Activated naive CD8-positive, alpha-beta T cell (primary cell): Measurements from ENCODE around the gene CCR2.
A peak's percentile ranks its signal among the peaks of the same experiment; 100 is the strongest.

ENCODE experiments used
- H3K27ac Mint-ChIP-seq: one replicate; pipeline ENCODE4 v1.8.0; 2021; ENCODE audit warnings: mixed read lengths
- H3K27me3 Mint-ChIP-seq: one replicate; pipeline ENCODE4 v1.8.0; 2021; ENCODE audit warnings: mixed read lengths
- H3K36me3 Mint-ChIP-seq: one replicate; pipeline ENCODE4 v1.8.0; 2021; ENCODE audit warnings: mixed read lengths
- H3K4me1 Mint-ChIP-seq: one replicate; pipeline ENCODE4 v1.8.0; 2021; ENCODE audit warnings: low read depth, mixed read lengths
- H3K4me3 Mint-ChIP-seq: one replicate; pipeline ENCODE4 v1.8.0; 2021; ENCODE audit warnings: mild to moderate bottlenecking, mixed read lengths
- H3K9me3 Mint-ChIP-seq: one replicate; pipeline ENCODE4 v1.8.0; 2021; ENCODE audit warnings: low read depth, mixed read lengths

The CCR2 gene

GRCh38 chr3:46344476-46344875, 9.4 kb upstream of the CCR2 start:
- Mint-ChIP-seq H3K4me1 (peaks cover 19% of the 10 kb centered on the region), H3K4me3 (no peak overlapping the region)

GRCh38 chr3:46348823-46349482, 5.0 kb upstream of the CCR2 start:
- Mint-ChIP-seq H3K4me3 (peak overlapping the region; percentile 54), H3K4me1 (peaks cover 61% of the 10 kb centered on the region), H3K27me3 (no peaks in the 10 kb centered on the region), H3K27ac (peak overlapping the region; percentile 64), H3K9me3 (peaks cover 9% of the 10 kb centered on the region), H3K36me3 (peaks cover 11% of the 10 kb centered on the region)

More at GRCh38 chr3:46344476-46344875, 9.4 kb upstream of the CCR2 start:
- H3K9me3 Mint-ChIP-seq, result peaks cover 16% of the 10 kb centered on the region
- peaks cover 17% of the 10 kb centered on the region for H3K36me3 Mint-ChIP-seq
- H3K27me3 Mint-ChIP-seq, result no peaks in the 10 kb centered on the region
- no peak overlapping the region for H3K27ac Mint-ChIP-seq

DNA sequence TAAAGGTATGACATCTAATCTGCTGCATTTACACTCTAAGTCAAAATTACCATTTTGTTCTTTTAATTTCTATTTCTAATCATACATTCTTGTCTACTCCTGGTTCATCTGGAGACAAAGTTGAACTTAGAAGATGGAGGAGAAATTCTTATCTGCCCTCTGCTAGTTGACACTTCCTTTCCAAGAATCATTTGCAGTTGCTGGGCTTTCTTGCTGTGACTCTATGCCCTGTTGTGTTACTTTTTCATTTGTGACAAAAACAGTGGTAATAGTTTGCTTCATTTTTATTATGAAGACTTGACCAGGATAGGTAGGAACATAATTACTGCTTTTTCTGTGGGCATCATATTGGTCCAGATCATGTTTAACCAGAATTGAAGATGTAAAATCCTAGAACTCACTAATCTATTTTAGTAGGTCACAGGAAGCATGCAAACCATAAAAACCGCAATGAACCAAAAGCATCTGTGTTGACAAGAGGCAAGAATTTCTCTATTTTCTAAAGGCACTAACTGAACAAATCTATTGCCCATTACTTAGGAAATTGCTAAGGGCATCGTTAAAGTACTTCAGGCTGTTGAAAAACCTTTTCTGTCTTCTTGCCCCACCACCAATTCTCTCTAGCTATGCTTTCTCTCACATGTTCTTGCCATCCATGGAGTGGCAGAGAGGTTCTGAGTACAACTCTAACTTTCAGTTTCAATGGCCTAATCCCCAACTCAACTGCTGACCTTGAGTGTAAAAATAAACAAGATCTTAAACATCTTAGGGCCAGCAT, 4.2 kb upstream of the CCR2 start:
- Mint-ChIP-seq H3K4me3 (peak overlapping the region; percentile 54), H3K36me3 (peaks cover 11% of the 10 kb centered on the region), H3K27ac (peak overlapping the region; percentile 64), H3K4me1 (peaks cover 68% of the 10 kb centered on the region), H3K27me3 (no peaks in the 10 kb centered on the region), H3K9me3 (peaks cover 9% of the 10 kb centered on the region)

DNA sequence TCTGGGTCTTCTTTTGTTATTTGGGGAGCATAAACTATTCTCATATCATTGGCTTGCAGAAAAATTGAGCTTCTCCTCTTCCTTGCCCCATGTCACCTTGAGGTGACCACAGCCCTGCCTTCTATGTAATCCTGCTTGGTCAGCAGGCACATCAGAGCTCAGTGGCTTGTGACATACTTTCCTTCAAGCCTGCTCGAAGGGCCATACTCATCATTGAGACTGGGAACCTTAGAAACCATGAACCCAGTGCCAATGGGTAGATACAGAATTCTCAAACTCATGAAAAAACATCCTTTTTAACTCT, 3.7 kb upstream of the CCR2 start:
- peak overlapping the region; percentile 24 for H3K4me3 Mint-ChIP-seq
- peaks cover 14% of the 10 kb centered on the region for H3K36me3 Mint-ChIP-seq
- H3K9me3 Mint-ChIP-seq, result peaks cover 9% of the 10 kb centered on the region
- H3K27me3 Mint-ChIP-seq, result peaks cover 3% of the 10 kb centered on the region
- peaks cover 73% of the 10 kb centered on the region for H3K4me1 Mint-ChIP-seq
- H3K27ac Mint-ChIP-seq, result peak overlapping the region; percentile 36

DNA sequence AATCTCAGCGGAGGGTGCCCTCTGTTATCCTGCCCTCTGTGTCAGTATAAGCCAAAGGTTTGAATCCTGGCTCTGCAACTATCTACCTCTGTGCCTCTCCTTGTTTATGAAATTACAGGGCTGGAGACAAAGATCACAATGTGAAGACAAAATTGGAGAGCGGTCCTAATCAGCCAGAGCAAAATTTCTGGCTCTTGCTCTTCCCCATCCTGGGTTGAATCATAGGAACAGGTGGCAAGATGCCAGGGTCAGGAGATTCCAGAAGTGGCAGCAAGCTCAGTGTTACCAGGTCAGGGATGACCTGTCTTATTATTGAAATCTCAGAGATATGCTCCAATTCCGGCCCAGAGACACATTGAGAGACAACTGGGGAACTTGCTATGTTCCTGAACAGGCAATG, 2.3 kb upstream of the CCR2 start:
- peaks cover 7% of the 10 kb centered on the region for H3K27me3 Mint-ChIP-seq
- H3K27ac Mint-ChIP-seq, result no peak overlapping the region
- H3K36me3 Mint-ChIP-seq, result peaks cover 17% of the 10 kb centered on the region
- H3K4me3 Mint-ChIP-seq, result no peak overlapping the region
- peaks cover 83% of the 10 kb centered on the region for H3K4me1 Mint-ChIP-seq
- peaks cover 9% of the 10 kb centered on the region for H3K9me3 Mint-ChIP-seq

GRCh38 chr3:46353090-46353489, 821 bp upstream of the CCR2 start:
- Mint-ChIP-seq H3K36me3 (peaks cover 14% of the 10 kb centered on the region), H3K9me3 (peaks cover 5% of the 10 kb centered on the region), H3K4me3 (peak overlapping the region; percentile 36), H3K27me3 (peaks cover 7% of the 10 kb centered on the region), H3K27ac (peak overlapping the region; percentile 23), H3K4me1 (peaks cover 78% of the 10 kb centered on the region)

DNA sequence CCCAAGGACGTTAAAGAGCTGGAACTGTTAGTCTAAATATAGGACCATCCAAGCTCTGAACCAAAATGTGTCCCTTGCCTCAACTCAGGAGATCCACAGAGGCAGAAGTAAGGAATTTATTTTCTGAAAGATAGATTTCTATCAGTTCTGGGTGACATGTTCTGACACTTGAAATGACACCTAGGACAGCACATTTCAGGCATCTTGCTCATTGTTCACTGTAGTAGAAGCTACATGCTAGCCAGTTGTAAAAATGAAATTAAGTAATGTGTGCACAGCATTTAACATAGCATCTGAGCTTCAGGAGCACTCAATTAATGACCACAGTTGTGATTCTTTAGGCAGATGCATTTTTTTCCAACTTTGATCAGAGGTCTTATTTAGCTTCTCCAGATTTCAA, 567 bp downstream of the CCR2 start:
- no peaks in the 10 kb centered on the region for H3K9me3 Mint-ChIP-seq
- peak overlapping the region; percentile 62 for H3K4me3 Mint-ChIP-seq
- H3K27me3 Mint-ChIP-seq, result peaks cover 7% of the 10 kb centered on the region
- peaks cover 65% of the 10 kb centered on the region for H3K4me1 Mint-ChIP-seq
- H3K27ac Mint-ChIP-seq, result peak overlapping the region; percentile 66
- H3K36me3 Mint-ChIP-seq, result peaks cover 10% of the 10 kb centered on the region

DNA sequence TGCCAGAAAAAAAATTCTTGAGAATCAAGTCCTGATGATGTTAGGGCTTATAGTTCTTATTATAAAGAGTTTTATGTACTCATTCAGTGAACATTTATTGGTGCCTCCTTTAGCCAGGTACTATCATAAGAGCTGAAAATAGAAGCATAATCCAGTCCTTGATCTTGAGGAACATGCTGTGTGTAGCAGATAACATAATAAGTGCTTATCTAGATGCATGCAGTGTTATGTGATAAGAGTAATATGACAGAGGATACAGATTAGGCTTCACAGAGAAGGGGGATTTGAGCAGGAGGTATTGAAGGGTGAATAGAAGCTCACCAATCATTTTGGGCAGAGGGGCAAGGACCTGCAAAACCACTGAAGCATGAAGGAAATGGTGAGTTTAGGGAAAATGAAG, 1.1 kb downstream of the CCR2 start:
- peaks cover 10% of the 10 kb centered on the region for H3K36me3 Mint-ChIP-seq
- no peaks in the 10 kb centered on the region for H3K9me3 Mint-ChIP-seq
- peak overlapping the region; percentile 27 for H3K4me3 Mint-ChIP-seq
- peak overlapping the region; percentile 52 for H3K27ac Mint-ChIP-seq
- H3K27me3 Mint-ChIP-seq, result peaks cover 7% of the 10 kb centered on the region
- H3K4me1 Mint-ChIP-seq, result peaks cover 60% of the 10 kb centered on the region

- Mint-ChIP-seq H3K27ac (no peak overlapping the region), H3K4me1 (peaks cover 51% of the 10 kb centered on the region), H3K27me3 (peaks cover 7% of the 10 kb centered on the region), H3K4me3 (no peak overlapping the region), H3K36me3 (peaks cover 10% of the 10 kb centered on the region), H3K9me3 (no peaks in the 10 kb centered on the region)
These were observed 2.4 kb downstream of the CCR2 start for GRCh38 chr3:46356276-46356675.

DNA sequence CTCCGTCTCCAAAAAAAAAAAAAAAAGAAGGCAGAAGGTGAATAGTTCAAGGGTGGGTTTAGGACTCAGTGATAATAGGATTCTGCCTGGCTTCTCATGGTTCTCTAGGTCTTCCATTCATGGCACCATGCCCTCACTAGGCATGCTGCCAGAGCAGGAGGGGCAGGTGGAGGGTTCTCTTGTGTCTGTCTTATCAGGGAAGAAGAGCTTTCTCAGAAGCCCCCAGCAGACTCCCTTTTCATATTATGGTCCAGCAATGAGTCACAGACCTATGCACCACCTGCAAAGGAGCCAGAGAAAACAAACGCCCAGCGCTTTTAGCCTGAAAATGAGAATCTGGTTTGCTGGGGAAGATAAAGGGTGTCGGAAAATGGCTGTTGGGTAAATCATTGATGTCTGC, 3.0 kb downstream of the CCR2 start:
- Mint-ChIP-seq H3K4me1 (peaks cover 45% of the 10 kb centered on the region), H3K4me3 (no peak overlapping the region), H3K36me3 (peaks cover 10% of the 10 kb centered on the region), H3K27ac (no peak overlapping the region), H3K27me3 (peaks cover 7% of the 10 kb centered on the region), H3K9me3 (no peaks in the 10 kb centered on the region)

GRCh38 chr3:46358466-46358865, 4.6 kb downstream of the CCR2 start:
- H3K27me3 Mint-ChIP-seq, result peaks cover 7% of the 10 kb centered on the region
- H3K9me3 Mint-ChIP-seq, result no peaks in the 10 kb centered on the region
- peaks cover 10% of the 10 kb centered on the region for H3K36me3 Mint-ChIP-seq
- no peak overlapping the region for H3K4me3 Mint-ChIP-seq
- H3K4me1 Mint-ChIP-seq, result peaks cover 31% of the 10 kb centered on the region
- no peak overlapping the region for H3K27ac Mint-ChIP-seq

DNA sequence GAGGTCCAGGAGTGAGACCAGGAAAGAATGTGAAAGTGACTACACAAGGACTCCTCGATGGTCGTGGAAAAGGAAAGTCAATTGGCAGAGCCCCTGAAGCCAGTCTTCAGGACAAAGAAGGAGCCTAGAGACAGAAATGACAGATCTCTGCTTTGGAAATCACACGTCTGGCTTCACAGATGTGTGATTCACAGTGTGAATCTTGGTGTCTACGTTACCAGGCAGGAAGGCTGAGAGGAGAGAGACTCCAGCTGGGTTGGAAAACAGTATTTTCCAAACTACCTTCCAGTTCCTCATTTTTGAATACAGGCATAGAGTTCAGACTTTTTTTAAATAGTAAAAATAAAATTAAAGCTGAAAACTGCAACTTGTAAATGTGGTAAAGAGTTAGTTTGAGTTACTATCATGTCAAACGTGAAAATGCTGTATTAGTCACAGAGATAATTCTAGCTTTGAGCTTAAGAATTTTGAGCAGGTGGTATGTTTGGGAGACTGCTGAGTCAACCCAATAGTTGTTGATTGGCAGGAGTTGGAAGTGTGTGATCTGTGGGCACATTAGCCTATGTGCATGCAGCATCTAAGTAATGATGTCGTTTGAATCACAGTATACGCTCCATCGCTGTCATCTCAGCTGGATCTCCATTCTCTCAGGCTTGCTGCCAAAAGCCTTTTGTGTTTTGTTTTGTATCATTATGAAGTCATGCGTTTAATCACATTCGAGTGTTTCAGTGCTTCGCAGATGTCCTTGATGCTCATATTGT, 6.0 kb downstream of the CCR2 start:
- Mint-ChIP-seq H3K4me1 (peaks cover 18% of the 10 kb centered on the region), H3K27me3 (peaks cover 7% of the 10 kb centered on the region), H3K9me3 (no peaks in the 10 kb centered on the region), H3K27ac (no peak overlapping the region), H3K4me3 (no peak overlapping the region), H3K36me3 (peaks cover 10% of the 10 kb centered on the region)

GRCh38 chr3:46360907-46361306, 7.0 kb downstream of the CCR2 start:
- H3K9me3 Mint-ChIP-seq, result no peaks in the 10 kb centered on the region
- H3K4me1 Mint-ChIP-seq, result peaks cover 10% of the 10 kb centered on the region
- H3K27ac Mint-ChIP-seq, result no peak overlapping the region
- peaks cover 6% of the 10 kb centered on the region for H3K36me3 Mint-ChIP-seq
- peaks cover 1% of the 10 kb centered on the region for H3K27me3 Mint-ChIP-seq
- H3K4me3 Mint-ChIP-seq, result no peak overlapping the region

DNA sequence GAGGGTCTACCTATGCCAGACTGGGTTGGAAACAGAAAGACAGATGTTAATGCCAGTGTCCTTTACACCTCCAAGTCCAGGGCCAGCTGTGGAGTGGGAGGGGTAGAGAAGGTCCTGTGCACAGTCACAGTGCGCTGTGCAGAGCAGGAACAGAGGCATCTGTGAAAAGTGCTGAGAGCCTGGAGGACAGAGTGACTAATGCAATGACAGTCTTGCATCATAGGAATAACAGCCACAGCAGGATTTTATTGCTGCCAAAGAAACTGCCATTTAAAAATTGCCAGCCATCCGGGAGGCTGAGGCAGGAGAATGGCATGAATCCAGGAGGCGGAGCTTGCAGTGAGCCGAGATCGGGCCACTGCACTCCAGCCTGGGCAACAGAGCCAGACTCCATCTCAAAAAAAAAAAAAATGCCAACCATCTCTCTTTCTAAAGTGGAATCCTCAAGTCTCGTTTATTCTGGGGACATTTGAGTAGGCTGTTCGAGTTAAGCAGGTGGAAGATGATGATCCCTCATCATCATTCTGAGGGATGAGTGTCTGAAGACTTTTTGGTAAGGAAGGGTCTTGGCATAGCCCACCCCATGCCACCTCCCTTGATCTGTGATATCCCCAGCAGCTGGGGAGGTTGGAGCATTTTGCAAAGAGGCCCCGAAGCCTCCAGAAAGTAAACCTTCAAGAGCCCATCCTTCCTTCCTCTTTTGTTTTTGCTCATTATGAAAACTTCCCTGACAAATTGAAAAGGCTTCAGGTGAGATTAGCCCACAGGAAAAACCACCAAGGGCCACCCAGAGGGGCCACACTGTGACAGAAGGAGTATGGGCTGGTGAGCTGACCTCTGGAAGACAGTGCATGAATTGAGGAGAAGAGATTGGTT, 7.7 kb downstream of the CCR2 start:
- Mint-ChIP-seq H3K27ac (no peak overlapping the region), H3K36me3 (peaks cover 2% of the 10 kb centered on the region), H3K27me3 (no peaks in the 10 kb centered on the region), H3K9me3 (no peaks in the 10 kb centered on the region), H3K4me1 (peaks cover 5% of the 10 kb centered on the region), H3K4me3 (no peak overlapping the region)
